SHP77 (cell line): ENCODE results near the gene EHD1.
"Not testable (repeated sequence)": the region's sequence is repeated elsewhere in the genome, so short reads cannot be mapped to it uniquely, and the experiment has no call there.

Experiments
- DNase-seq, 2 experiments: peaks; one replicate each; lab custom pipeline; 2025; lab: John Stamatoyannopoulos, UW

Gene EHD1

DNA sequence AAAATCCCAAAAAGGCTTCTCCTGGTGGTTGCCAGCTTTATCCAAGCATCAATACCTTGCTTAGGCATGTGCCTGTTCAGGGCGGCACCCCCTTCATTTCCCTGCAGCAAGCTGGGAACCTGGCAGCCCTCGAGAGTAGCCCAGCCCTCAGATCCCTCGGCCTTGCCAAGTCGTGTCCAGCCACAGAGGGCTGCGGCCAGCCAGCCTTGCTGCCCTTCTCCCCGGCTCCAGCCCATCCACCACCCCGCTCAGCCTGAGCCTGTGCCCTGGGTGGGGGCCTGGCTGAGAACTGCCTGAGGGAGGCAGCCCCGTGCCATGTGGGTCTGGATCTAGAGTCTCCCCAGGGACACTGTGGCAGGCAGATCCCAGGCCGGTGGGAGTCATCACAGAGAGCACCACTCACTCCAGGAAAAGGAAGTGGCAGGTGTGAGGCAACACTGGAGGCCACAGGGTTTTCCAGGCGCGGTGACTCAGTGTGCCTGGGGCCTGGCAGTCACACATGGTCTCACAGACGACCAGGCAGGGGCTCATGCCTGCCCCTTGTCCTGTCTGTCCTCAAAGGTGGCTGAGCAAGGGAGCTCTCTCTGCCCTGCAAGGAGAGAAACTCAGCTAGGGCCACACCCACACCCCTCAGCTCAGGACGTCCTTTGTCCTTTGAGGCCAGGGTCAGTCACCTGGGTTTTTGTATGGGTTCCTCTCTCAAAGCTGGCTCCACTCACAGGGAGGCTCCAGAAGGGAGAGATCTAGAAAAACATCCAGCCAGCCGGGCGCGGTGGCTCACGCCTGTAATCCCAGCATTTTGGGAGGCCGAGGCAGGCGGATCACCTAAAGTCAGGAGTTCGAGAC, 21.8 kb downstream of the EHD1 start:
- no peak for DNase-seq

DNA sequence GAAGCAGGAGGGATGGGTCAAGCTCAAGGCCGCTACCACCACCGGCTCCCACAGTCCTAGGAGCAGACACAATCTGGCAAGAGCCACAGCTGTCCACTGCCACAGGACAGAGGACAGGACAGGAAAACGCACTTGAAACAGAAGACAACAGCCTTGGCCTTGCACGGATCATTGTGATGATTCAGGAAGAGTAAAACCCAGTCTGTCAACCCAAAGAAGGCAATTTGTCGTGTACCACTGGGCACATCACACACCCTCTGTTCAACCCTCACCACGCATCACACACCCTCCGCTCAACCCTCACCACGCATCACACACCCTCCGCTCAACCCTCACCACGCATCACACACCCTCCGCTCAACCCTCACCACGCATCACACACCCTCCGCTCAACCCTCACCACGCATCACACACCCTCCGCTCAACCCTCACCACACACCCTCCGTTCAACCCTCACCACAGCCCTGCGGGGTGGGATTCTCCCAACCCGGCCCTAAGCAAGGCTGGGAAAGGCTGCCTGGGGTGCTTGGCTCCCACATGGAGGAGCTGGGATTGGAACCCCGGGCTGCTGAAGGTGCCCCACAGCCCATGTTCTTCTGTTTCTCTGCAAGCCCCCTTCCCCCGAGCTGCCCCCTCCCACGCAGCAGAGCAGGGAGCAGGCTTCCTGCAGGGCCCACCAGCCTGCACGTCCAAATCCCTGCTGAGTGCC, 22.7 kb downstream of the EHD1 start:
- no peak for DNase-seq

DNA sequence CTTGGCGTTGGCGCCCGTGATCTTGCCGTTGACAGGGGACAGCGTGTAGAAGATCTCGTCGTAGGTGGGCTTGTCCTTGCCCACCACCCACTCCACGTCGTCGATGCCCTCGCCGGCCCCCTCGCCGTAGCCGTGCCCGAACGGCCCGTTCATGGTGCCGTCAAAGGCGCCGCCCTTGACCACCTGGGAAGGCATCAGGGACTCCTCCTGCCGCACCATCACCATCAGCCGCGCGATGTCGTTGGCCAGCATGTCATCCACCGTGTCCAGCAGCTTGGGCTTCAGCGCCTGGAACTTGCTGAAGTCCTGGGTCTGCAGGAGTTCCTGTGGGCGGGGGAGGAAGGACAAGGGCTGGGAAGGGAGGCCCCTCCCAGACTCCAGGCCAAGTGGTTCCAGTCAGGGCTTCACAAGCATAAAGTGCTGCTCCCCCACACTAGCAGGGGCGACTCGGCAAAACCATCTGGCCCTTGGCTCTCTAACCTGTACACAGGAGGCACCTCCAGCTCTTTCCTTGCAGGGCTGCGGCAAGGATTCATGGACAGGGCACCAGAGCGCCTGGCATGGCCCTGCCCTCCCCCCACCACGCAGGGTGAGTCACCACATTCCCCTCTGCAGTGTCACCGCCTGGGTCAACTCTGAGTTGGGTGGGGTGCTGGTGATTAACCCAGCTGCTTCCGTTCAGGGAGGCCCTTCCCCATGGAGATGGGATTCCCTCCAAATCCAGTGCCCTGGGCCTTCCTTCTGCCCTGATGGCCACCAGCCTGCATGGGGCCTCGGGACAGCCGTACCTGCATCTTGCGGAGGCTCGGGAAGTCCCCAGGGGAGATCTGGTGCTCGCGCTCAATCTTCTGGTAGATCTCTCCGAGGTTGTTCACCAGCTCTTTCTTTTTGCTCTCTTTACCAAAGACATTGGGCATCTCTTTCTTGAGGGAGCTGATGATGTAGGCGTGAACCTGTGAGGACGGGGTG, 23.6 kb downstream of the EHD1 start:
- DNase-seq: peak in 1 of 2 experiments; percentile 17

DNA sequence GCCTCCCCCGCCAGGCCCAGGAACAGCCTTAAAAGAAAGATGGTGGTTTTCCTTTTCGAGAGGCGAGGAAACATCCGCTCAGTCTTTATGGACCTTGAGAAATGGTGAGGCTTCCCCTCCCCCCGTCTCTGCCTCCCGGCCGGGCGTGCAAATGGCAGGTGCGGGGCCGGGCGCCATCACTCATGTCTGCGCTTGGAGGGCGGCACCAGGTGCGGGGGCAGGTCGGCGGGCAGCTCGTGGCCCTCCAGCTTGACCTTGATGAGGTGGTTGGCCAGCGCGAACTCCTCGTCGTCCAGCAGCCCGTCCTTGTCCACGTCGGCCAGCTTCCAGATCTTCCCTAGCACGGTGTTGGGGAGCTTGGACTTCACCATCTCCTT, 24.3 kb downstream of the EHD1 start:
- DNase-seq: no peak

DNA sequence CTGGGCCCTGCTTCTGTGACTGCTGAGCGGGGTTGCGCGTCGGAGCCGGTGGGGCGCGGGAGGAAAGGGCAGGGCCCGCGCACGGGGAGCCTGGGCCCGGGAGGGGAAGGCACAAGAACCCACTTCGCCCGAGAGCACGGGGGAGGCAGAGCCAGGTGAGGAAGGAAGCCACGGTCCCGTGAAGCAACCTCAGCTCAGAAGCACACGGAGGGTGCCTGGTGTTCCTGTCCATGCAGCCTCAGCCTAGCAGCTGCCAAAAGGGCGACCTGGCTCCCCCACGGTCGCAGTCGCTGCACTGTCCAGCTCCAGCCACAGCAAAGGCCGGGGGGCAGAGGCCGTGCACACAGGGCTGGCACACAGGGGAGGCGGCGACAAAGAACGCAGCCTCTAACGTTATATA, 24.7 kb downstream of the EHD1 start:
- no peak for DNase-seq

DNA sequence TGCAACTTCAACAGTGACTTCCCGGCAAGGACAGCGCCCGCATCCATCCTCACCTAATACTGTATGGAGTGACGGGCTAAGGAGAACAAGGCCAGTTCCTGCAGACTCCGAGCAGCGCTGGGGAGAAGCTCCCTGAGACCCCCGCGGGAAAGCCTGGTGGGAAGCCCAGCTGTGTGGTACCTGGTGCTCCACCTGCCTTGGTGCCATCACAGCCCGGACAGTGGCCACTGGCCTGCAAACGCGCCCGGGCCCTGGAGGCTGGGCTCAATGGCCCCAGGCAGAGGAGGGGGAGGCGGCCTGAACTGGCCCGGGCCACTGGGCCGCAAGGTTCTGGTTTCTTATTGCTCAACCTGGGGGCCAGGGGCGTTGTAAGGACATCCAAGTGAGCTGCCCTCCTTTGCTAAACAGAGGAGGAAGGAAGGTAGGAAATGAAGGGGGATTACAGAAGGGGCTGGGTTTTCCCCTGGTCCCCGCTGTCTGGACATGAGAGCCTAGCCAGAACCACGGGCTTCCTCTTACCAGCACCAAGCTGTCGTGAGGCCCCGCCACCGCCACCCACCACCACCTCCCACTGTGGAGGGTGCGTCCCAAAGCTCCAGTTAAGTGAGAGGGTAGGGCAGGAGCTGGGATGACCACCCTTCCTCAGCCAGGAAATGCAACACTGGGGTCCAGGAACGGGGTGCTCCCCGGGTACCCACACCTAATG, 25.5 kb downstream of the EHD1 start:
- DNase-seq: no peak

DNA sequence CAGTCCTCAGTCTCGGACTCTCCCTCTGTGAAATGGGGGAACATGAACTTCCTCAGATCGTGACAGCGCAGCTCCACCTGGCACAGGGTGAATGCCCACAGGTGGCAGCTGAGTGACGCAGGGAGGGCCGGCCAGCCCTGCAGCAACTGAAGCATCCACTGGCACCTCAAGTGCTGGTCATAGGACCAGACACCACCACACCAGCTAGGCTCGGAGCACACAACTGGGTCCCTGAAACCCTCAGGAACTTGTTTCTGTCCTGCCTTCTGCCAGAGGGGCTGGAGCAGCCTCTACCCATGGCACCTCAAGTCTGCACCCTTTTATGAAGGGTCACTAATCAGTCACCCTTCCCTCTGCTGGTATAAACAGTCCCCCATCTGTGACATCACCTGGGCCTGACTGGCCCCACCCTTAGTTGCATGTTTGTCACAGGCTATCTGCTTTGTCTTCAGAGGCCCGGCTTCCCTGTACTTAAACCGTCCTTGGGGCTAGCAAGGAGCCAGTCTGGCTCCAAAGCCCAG, 26.5 kb downstream of the EHD1 start:
- no peak for DNase-seq

DNA sequence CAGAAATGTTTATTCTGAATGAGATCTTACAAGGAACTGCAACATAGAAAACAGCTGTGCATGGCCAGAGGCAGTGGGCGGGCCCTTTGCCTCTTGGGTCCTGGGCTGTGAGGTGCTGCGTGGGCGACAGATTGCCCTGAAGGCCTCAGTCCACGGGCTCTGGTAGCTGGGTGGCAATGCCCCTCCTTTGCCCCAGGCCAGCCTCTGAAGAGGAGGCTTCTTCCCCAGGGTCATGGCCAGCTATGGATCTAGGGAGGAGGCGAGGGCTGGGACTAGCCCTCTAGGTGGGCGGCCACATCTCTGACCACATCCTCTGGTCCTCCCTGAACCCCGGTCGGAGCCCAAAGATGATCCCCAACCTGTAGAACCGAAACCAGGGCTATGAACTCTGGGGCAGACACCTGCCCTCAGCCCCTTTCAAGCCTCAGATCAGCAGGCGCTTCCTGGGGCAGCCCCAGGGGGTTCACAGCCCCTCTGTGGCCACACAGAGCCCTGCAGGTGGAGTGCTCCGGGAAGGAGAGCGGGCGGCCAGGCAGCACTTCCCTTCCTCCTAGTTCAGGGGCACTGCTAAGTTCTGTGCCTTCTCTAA, 27.3 kb downstream of the EHD1 start:
- no peak for DNase-seq

DNA sequence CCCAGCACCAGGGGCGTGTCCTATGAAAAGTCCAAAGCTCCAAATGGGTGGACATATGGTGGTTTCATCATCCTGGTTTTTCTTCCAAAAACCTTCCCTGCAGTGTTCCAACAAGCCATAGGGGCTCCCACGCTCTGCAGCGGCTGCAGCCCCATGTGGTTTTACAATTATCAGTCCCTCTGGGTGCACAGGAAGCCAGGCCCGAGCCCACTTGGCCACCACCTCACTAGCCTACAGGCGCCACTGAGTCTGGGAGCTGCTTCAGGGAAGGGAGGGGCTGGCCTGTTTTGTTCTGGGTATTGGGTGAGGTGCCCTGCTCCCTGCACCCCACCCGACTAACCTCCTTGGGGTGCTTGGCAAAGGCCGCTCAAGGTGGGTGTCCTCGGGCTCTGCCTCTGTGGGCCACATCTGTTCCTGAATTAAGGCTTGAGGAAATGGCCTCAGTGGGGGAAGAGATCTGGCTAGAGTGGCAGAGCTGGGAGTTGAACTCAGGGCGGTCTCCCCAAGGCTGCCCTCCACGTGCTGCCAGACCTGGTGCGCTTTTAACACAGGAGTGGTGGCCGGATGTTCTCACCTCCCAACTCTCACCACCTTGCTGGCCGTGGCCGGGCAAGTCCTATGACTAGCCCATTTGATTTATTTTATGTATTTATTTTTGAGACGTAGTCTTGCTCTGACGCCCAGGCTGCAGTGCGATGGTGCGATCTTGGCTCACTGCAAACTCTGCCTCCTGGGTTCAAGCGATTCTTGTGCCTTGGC, 28.6 kb downstream of the EHD1 start:
- DNase-seq: no peak

DNA sequence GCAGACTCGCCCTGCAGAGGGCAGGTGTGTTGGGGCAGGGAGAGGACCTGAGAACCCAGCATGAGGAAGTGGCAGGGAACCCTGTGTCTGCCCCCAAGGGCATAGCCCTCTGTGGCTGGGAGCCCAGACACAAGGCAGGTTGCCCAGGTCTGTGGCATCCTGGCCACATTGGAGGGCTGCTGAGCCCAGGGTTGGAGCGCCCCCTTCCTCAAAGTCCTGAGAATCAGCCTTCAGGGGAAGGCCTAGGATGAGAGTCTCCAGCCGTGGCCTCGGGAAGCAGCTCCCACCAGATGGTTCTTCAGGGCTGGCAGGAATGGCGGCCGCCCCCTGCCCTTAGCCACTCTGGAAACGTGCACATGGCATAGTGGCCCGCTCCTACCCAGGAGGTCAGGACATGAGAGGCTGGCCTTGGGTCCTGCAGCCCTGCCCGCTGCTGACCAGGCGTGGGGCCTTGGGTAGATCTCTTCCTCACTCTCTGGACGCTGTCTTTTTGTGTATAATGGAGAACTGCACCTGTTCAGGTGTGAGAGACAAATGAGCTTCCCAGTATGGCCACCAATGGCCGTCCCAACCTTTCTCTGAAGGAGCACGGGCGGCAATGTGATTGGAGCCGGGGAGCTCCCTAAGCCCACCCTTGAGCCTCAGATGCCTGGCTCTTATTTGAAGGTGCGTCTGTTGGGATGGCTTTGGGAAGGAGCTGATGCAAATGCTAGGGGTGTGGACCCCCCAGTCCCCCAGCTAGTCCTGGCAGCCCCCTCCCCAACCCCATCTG, 29.4 kb downstream of the EHD1 start:
- DNase-seq: peak in 1 of 2 experiments; percentile 23

DNA sequence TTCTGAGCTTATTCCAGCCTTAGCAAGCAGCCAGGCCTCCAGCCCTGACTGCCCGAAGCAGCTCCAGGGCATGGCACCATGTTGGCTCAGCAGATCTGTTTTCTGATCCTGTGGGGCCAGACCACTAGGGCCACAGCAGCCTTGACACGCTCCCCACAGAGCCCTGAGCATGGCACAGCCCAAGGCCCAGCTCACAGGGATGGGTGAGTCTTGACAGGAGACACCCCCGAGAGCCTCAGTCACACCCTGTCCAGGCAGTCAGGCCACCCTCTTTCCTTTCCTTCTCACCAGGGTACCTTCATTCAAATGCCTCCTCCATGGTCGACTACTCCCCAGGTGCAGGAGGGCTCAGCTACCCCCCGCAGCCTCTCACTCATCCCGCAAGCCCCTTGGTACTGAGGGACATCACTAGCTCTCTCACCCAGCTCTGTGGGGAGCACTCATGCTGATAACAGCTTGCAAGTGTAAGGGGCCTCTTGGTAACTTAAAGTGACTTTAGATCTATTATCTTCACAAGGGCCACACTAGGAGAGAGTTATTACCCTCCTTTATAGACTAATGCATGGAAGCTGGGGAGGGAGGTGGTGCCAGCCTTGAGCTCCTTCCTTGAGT, 30.1 kb downstream of the EHD1 start:
- DNase-seq: no peak

DNA sequence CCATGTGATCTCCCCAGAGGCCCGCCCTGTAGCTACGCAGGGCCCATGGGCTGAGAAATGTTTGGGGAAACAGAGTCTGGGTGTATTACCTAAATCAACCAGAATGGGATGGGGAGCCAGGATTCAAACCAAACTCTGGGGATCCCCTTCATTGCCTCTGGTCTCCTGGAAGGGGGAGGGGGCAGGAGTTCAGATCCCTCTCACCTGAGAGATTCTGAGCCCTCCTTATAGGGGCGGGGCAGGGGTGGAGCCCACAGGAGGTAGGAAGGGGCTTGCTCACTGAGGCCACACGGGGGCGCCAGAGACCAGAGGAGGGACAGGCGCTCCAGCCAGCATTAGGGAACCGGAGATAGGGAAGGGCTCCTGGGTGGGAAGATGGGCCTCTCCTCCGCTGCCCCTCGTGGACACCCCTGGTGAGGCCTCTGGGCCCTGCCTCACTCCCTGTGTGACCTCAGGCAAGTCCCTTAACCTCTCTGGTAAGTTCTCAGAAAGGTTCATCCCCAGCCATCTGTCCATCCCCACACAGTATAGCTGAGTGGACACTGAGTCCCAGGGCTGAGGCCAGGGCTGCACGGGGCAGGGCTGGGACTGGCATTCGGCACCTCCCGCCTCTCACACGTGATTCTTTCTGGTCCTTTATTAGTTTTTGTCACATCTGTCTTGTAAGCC, 31.3 kb downstream of the EHD1 start:
- peak; percentile 85 to 89 for DNase-seq

DNA sequence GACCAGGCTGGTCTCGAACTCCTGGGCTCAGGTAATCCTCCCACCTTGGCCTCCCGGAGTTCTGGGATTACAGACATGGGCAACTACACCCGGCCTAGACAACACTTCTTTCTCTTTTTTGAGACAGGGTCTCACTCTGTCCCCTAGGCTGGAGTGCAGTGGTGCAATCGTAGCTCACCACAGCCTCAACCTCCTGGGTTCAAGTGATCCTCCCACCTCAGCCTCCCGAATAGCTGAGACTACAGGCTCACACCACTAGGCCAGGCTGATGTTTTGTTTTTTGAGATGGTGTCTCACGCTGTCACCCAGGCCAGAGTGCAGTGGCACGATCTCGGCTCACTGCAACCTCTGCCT, 32.7 kb downstream of the EHD1 start:
- not testable (repeated sequence) for DNase-seq

DNA sequence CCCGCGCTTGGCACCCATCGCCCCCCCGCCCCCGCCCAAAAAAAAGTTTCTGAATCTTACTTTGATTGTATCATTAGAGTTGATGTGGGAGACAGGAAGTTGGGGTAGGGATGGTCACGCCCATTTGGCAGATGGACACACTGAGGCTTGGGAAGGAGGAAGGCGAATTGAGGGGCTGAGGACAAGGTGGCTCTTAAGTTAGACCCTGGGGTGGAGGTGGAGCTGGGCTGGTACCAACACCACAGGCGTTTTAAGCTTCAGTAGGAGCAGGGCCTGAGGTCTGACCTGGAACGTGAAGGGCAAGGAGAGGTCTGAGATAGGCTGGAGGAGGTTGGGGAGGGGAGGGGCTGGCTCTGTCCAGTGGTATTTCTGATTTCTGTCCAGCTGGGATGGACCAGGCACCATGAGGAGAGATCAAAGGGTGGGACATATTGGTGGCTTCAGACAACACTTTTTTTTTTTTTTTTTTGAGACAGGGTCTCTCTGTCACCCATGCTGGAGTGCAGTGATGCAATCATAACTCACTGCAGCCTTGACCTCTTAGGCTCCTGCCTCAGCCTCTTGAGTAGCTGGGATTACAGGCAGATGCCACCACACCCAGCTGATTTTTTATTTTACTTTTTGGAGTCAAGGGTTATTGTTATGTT, 33.2 kb downstream of the EHD1 start:
- no peak for DNase-seq

DNA sequence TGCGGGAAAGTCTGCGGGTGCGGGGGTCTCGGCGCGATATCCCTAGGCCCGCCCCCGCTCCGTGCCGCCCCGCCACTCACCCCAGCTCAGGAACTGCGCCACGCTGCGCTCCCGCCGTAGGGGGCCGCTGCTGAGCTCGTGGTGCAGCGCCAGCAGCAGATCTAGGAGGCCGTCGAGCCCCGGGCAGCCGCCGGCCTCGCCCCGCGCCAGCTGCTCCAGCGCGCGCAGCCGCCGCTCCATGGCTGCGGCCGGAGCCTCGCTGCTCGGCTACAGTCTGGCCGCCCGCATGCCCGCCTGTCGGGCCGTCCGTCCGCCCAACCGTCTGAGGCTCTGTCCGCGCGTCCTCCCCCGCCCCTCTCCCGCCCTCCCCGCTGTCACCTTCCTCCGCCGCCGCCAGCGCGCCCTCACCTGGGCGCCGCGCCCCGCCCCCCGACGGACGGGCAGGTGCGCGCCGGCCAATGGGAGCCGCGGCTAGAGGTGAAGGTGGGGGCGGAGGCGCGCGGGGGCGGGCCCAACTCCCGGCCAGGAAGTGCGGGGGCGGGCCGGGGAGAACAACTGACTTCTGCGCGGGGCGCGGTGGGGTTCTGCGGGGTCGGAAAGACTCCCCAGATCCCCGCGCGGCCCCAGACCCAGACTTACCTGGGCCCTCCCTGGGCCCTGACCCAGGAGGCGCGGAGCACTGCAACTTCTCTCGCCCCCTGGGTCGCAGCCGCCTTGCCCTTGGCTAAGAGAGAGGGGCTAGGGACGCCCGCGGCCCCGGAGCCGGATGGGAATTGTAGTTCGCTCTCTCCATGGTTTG, 33.9 kb downstream of the EHD1 start, which contains the start of gene CDC42BPG:
TSS of gene CDC42BPG (minus strand) at position 324 of the 799 bp plus-strand sequence. CDS start at position 240, 84 bp downstream.
- peak; percentile 34 to 60 for DNase-seq

DNA sequence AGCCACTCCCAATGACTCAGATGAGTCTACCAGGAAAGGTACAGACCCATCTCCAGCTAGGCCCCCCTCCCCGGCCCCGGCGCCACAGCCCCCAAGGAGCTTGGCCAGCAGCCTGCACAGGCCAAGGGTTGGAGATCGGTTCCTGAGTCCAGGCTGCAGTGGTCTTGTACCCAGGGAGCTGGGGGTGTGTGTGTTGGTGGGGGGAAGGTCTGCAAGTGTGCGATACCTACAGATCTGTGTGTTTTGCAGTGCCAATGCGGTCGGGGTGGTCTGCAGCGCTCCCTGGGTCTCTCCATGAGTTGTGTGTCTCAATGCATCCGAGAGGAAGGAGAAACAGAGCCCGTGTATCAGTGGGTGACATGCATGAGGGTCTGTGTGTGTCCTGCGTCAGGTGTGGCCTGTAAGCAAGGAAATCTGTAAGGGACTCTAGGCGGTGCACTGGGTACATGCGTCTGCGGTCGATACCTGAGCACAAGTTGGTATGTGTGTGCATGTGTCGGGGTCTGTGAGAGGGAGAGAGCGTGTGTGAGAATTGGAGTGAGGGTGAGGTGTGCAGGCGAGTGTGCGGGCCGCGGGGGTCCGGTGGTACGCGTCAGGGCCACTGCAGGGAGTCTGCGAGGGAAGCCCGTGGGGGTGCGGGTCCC, 34.6 kb downstream of the EHD1 start:
- DNase-seq: no peak
